Measurements from ENCODE around the gene RIN3.

DNA sequence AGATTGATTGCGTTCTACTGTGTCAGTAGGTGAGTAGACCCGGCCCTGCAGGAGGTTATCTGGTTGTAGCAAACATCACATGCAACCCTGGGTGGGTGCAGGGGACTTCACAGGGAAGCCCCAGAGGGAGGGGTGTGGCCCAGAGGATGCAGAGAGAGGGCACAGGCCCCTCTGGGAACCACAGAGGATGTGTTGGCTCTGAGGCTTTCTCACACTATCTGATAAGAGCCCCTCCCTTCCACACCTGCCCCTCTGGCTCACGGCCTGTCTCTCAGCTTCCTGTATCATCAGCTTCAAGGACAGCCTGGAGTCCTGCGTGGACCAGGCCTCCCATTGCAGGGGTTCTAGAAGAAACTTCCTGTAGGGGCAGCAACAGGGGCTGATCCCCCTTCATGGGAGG is 101.9 kb downstream of the RIN3 start:
- TF ChIP-seq, protein P1, sequence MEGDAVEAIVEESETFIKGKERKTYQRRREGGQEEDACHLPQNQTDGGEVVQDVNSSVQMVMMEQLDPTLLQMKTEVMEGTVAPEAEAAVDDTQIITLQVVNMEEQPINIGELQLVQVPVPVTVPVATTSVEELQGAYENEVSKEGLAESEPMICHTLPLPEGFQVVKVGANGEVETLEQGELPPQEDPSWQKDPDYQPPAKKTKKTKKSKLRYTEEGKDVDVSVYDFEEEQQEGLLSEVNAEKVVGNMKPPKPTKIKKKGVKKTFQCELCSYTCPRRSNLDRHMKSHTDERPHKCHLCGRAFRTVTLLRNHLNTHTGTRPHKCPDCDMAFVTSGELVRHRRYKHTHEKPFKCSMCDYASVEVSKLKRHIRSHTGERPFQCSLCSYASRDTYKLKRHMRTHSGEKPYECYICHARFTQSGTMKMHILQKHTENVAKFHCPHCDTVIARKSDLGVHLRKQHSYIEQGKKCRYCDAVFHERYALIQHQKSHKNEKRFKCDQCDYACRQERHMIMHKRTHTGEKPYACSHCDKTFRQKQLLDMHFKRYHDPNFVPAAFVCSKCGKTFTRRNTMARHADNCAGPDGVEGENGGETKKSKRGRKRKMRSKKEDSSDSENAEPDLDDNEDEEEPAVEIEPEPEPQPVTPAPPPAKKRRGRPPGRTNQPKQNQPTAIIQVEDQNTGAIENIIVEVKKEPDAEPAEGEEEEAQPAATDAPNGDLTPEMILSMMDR (IDR thresholded peaks at IDR 0.05; ENCODE audit: low read length): no peak
- TF ChIP-seq EZH2 (optimal IDR thresholded peaks at IDR 0.05; ENCODE audit: low read depth, low read length) (no peak), EZH2phosphoT487 (IDR thresholded peaks at IDR 0.05; ENCODE audit: low read length) (no peak)
